Endothelial cell of umbilical vein (primary cell): ENCODE measurements around the gene TTC3. TPM values are rescaled to one million over a fixed set of nuclear protein-coding genes. Genes with fewer than 3 reads are reported as not detected.

ENCODE experiments used
- BruUV-seq: library from RNA; stranded (reverse); fragments of 400-500 nt; replicated peaks from 2 replicates; lab custom pipeline; 2021; lab: Mats Ljungman, UMichigan
- CTCF ChIA-PET: fragments of 300-600, 350-600 bp; sonication (Branson Sonifier 250); formaldehyde crosslinking; loops from one replicate; lab custom pipeline; 2021; ENCODE audit warnings: antibody characterized with exemption, inconsistent platforms; lab: Charles Lee
- POLR2A ChIA-PET: fragments of 300-600, 350-600 bp; sonication (Branson Sonifier 250); formaldehyde crosslinking; loops from one replicate; lab custom pipeline; 2021; ENCODE audit warnings: antibody characterized with exemption, inconsistent platforms; lab: Charles Lee
- DNase-seq: peaks from one replicate; pipeline ENCODE4 v3.0.0-alpha.2; 2011; ENCODE audit warnings: low read depth, low spot score
- FAIRE-seq: peaks from 2 replicates; lab custom pipeline; 2011; peaks lifted over from hg19 to GRCh38; lab: Jason Lieb, UNC
- H2AFZ ChIP-seq: 2 replicates; pipeline ENCODE4 v1.6.0; 2012; ENCODE audit warnings: low read depth, low read length, control low read depth, inconsistent platforms
- H3K27ac ChIP-seq: 2 replicates; pipeline ENCODE4 v1.5.1; 2011; ENCODE audit warnings: low read depth, mild to moderate bottlenecking, control low read depth, low read length, moderate library complexity; ENCODE audit not compliant: insufficient read depth
- H3K27me3 ChIP-seq, 2 experiments: 2 replicates each; pipeline versions ENCODE4 v1.6.0 to v1.6.1; 2011; ENCODE audit warnings: low read length in 2 of 2, mixed read lengths in 1 of 2; ENCODE audit not compliant: control insufficient read depth in 2 of 2, insufficient read depth in 2 of 2
- H3K36me3 ChIP-seq, 2 experiments: 2 replicates in 1 of 2; 3 replicates in 1 of 2; pipeline ENCODE4 v1.5.1; 2011; ENCODE audit warnings: low read length in 2 of 2, mild to moderate bottlenecking in 1 of 2, moderate library complexity in 1 of 2; ENCODE audit not compliant: control insufficient read depth in 2 of 2, insufficient read depth in 2 of 2; ENCODE audit errors: extremely low read depth in 1 of 2
- H3K4me1 ChIP-seq: 3 replicates; pipeline ENCODE4 v1.5.1; 2011; ENCODE audit warnings: mild to moderate bottlenecking, low read length; ENCODE audit not compliant: control insufficient read depth, insufficient read depth; ENCODE audit errors: extremely low read depth
- H3K4me2 ChIP-seq: 2 replicates; pipeline ENCODE4 v1.6.1; 2011; ENCODE audit warnings: low read length, control low read depth, mixed read lengths; ENCODE audit not compliant: insufficient read depth
- H3K4me3 ChIP-seq, 3 experiments: fragments of 200-600 bp in 1 of 3; sonication (generic), shearing (Covaris generic) in 1 of 3; replicated peaks in 1 of 3; 2 replicates each; pipeline ENCODE4 v1.5.1; 2011 to 2016; ENCODE audit warnings: control low read depth in 3 of 3, low read length in 3 of 3, mild to moderate bottlenecking in 2 of 3, inconsistent platforms in 1 of 3, low read depth in 1 of 3, moderate library complexity in 1 of 3; ENCODE audit not compliant: insufficient read depth in 1 of 3
- H3K79me2 ChIP-seq: 2 replicates; pipeline ENCODE4 v1.6.0; 2012; ENCODE audit warnings: low read length, inconsistent platforms; ENCODE audit not compliant: control insufficient read depth, insufficient read depth
- H3K9ac ChIP-seq: replicated peaks from 2 replicates; pipeline ENCODE3; 2011; ENCODE audit warnings: low read length, control low read depth; ENCODE audit not compliant: insufficient read depth; ENCODE audit errors: extremely low read depth
- H3K9me1 ChIP-seq: replicated peaks from 3 replicates; pipeline ENCODE4 v1.6.0; 2011; ENCODE audit warnings: mild to moderate bottlenecking, low read length; ENCODE audit not compliant: control insufficient read depth, insufficient read depth; ENCODE audit errors: extremely low read depth
- H3K9me3 ChIP-seq: replicated peaks from 2 replicates; pipeline ENCODE4 v1.5.1; 2012; ENCODE audit warnings: low read length, inconsistent platforms; ENCODE audit not compliant: control insufficient read depth, insufficient read depth
- H4K20me1 ChIP-seq: replicated peaks from 2 replicates; pipeline ENCODE3; 2011; ENCODE audit warnings: mild to moderate bottlenecking, low read length; ENCODE audit not compliant: control insufficient read depth, insufficient read depth; ENCODE audit errors: extremely low read depth
- CTCF ChIP-seq, 2 donors: IDR thresholded peaks; 1 replicate in 1 of 2; 2 replicates in 1 of 2; pipeline ENCODE4 v1.5.1; 2011; ENCODE audit warnings: low read length in 2 of 2, mild to moderate bottlenecking in 2 of 2, moderate library complexity in 2 of 2, control low read depth in 1 of 2, inconsistent platforms in 1 of 2, low read depth in 1 of 2; ENCODE audit not compliant: insufficient read depth in 1 of 2; ENCODE audit errors: extremely low read depth in 1 of 2
- EZH2 ChIP-seq: IDR thresholded peaks from 2 replicates; pipeline ENCODE4 v1.6.1; 2012; ENCODE audit warnings: borderline replicate concordance, low read depth, mild to moderate bottlenecking, moderate library complexity, low read length, inconsistent platforms; ENCODE audit not compliant: severe bottlenecking
- FOS ChIP-seq: IDR thresholded peaks from 2 replicates; pipeline ENCODE4 v1.6.1; 2011; ENCODE audit warnings: mild to moderate bottlenecking, low read length, moderate library complexity, borderline replicate concordance; ENCODE audit not compliant: insufficient read depth
- GATA2 ChIP-seq: IDR thresholded peaks from 2 replicates; pipeline ENCODE4 v1.7.0; 2011; ENCODE audit warnings: low read depth, mild to moderate bottlenecking, moderate library complexity, mixed read lengths, low read length; ENCODE audit not compliant: insufficient read length, insufficient read depth
- JUN ChIP-seq: IDR thresholded peaks from 2 replicates; pipeline ENCODE4 v1.6.1; 2011; ENCODE audit warnings: borderline replicate concordance, low read depth; ENCODE audit not compliant: insufficient read length, insufficient read depth
- MAX ChIP-seq: IDR thresholded peaks from 2 replicates; pipeline ENCODE4 v1.6.1; 2011; ENCODE audit not compliant: insufficient read depth, insufficient read length
- POLR2A ChIP-seq: IDR thresholded peaks from 2 replicates; pipeline ENCODE4 v1.6.1; 2012; ENCODE audit warnings: low read depth, mild to moderate bottlenecking, control low read depth, low read length
- POLR2AphosphoS5 ChIP-seq: IDR thresholded peaks from 2 replicates; pipeline ENCODE4 v1.6.1; 2012; ENCODE audit warnings: low read depth, mild to moderate bottlenecking, control low read depth, low read length, moderate library complexity; ENCODE audit not compliant: insufficient read depth
- dilution Hi-C: fragments of 300-500 bp; cut with MboI; formaldehyde crosslinking; loops from one replicate; pipeline ENCODE4 v1.15.0; 2019; ENCODE audit warnings: low sequenced_read_pairs; ENCODE audit not compliant: extremely low pct_ligation_motif_present
- intact Hi-C: fragments of 100-400 bp; cut with micrococcal nuclease; formaldehyde crosslinking; loops from one replicate; pipeline ENCODE4 v1.10.0; 2022
- polyA plus RNA-seq, 4 experiments: library from polyadenylated mRNA; depleted of rRNA in 3 of 4; stranded (reverse) in 3 of 4; unstranded in 1 of 4; fragments of >200 nt; gene quantifications; 2 replicates each; pipeline versions ENCODE4 v1.2.1 to v1.2.3, GENCODE V29; 2011 to 2012; ENCODE audit warnings: missing spikeins in 1 of 4
- total RNA-seq: library from RNA; stranded (reverse); gene quantifications from 2 replicates; pipeline ENCODE4 v1.2.3, GENCODE V29; 2021

The TTC3 gene
- total and polyA plus RNA-seq, 2 donors (not counting 3 experiments of a cell fraction or from before 2014, with no cell fraction given): 26.2 to 113 TPM

GRCh38 chr21:37243961-37244360 is 170.9 kb downstream of the TTC3 start:
- POLR2A ChIA-PET: no interaction called here
- H3K9me1 ChIP-seq: no peaks in the 10 kb centered on the region
- no peaks in the 10 kb centered on the region for H3K9me3 ChIP-seq
- CTCF ChIA-PET: interaction anchor here (1.1 kb wide), 1 partner anchor 267 kb away, joined by 3 read pairs; no protein-coding TSS in a partner anchor
- H3K4me1 ChIP-seq: no peaks in the 10 kb centered on the region
- FAIRE-seq (no peak), DNase-seq (no peak)
- H3K9ac ChIP-seq: no peak overlapping the region
- no peaks in the 10 kb centered on the region for H3K27me3 ChIP-seq
- peaks cover 48% of the 10 kb centered on the region for H3K79me2 ChIP-seq
- H3K4me3 ChIP-seq: no peak overlapping the region
- H3K4me2 ChIP-seq: no peak overlapping the region
- H3K36me3 ChIP-seq: no peaks in the 10 kb centered on the region
- H4K20me1 ChIP-seq: no peaks in the 10 kb centered on the region
- intact Hi-C loops (no loop called here), dilution Hi-C loops (no loop called here)
- TF ChIP-seq MAX (no peak), FOS (no peak), POLR2A (no peak), GATA2 (no peak), EZH2 (no peak), POLR2AphosphoS5 (no peak), JUN (no peak)
- no peak overlapping the region for H3K27ac ChIP-seq
- no peak overlapping the region for H2AFZ ChIP-seq
- BruUV-seq: no TSS peak

- DNase-seq: no peak
- Histone ChIP-seq H3K9me3 (no peaks in the 10 kb centered on the region), H3K4me1 (no peaks in the 10 kb centered on the region), H3K36me3 (no peaks in the 10 kb centered on the region), H2AFZ (no peak overlapping the region), H4K20me1 (no peaks in the 10 kb centered on the region), H3K79me2 (peaks cover 53% of the 10 kb centered on the region), H3K27ac (no peak overlapping the region), H3K4me2 (no peak overlapping the region), H3K27me3 (no peaks in the 10 kb centered on the region), H3K9ac (no peak overlapping the region), H3K4me3 (no peak overlapping the region), H3K9me1 (no peaks in the 10 kb centered on the region)
- intact Hi-C loops: no loop called here
- no peak for FAIRE-seq
- POLR2A ChIA-PET: no interaction called here
- TF ChIP-seq FOS (no peak), GATA2 (no peak), JUN (no peak), POLR2AphosphoS5 (no peak), MAX (no peak), POLR2A (no peak), EZH2 (no peak), CTCF (IDR thresholded peaks at IDR 0.05; ENCODE audit: extremely low read depth in 1 of 2, insufficient read depth in 1 of 2, low read depth in 1 of 2, low read length in 2 of 2) (no peak)
- dilution Hi-C loops: no loop called here
- no TSS peak for BruUV-seq
- CTCF ChIA-PET: no interaction called here
These were observed 171.5 kb downstream of the TTC3 start for GRCh38 chr21:37244501-37245095.
